ENCODE results near the gene ADH1C. TPM values are rescaled to one million over a fixed set of nuclear protein-coding genes. Genes with fewer than 3 reads are reported as not detected.

Gene ADH1C
- total RNA-seq, 1 donor from 2014 or later, result 21.8 TPM

DNA sequence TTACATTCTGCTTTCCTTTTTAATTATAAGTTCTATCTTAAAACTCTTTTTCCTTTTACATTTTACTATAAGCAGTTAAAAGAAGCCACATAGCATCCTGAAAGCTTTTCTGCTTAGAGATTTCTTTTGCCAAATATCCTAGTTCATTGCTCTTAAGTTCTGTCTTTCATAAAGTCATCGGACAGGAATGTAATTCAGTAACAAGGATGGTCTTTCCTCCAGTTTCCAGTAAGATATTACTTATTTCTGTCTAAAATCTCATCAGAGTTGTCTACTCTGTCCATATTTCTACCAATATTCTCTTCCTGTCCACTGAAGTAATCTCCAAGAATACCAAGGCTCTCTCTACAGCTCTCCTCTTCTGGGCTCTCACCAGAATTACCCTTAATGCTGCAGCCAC lies 37.5 kb upstream of the ADH1C start:
- DNase-seq (ENCODE audit: extremely low spot score, unreplicated experiment), result no peak
- Mint-ChIP-seq H3K4me1 (ENCODE audit: unreplicated experiment) (no peaks in the 10 kb centered on the region), H3K36me3 (no peaks in the 10 kb centered on the region), H3K9me3 (peaks cover 3% of the 10 kb centered on the region), H3K27me3 (no peaks in the 10 kb centered on the region), H3K27ac (no peak overlapping the region), H3K4me3 (no peak overlapping the region)
- TF ChIP-seq, protein P1, sequence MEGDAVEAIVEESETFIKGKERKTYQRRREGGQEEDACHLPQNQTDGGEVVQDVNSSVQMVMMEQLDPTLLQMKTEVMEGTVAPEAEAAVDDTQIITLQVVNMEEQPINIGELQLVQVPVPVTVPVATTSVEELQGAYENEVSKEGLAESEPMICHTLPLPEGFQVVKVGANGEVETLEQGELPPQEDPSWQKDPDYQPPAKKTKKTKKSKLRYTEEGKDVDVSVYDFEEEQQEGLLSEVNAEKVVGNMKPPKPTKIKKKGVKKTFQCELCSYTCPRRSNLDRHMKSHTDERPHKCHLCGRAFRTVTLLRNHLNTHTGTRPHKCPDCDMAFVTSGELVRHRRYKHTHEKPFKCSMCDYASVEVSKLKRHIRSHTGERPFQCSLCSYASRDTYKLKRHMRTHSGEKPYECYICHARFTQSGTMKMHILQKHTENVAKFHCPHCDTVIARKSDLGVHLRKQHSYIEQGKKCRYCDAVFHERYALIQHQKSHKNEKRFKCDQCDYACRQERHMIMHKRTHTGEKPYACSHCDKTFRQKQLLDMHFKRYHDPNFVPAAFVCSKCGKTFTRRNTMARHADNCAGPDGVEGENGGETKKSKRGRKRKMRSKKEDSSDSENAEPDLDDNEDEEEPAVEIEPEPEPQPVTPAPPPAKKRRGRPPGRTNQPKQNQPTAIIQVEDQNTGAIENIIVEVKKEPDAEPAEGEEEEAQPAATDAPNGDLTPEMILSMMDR (conservative IDR thresholded peaks at IDR 0.05), result no peak

DNA sequence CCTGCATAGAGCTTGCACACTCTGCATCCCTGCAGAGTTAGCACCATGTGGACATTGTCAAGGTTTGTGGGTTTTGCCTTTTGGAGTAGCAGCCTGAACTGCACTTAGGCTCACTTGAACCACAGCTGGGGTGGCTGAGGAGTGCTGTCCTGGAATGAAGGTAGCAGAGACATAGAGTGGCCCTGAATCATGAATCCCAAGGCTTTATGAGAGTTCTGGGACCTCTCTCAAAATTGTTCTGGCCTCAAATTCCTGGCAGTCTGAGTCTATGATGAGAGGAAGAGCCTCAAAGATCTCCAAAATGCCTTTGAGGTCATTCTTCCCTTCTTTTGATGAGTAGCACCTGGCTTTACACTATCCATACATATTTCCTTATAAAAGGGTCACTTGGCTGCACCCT lies 37.1 kb upstream of the ADH1C start:
- H3K9me3 Mint-ChIP-seq, result peaks cover 3% of the 10 kb centered on the region
- no peaks in the 10 kb centered on the region for H3K27me3 Mint-ChIP-seq
- TF ChIP-seq, protein P1 (conservative IDR thresholded peaks at IDR 0.05), result no peak
- H3K27ac Mint-ChIP-seq, result no peak overlapping the region
- DNase-seq (ENCODE audit: extremely low spot score, unreplicated experiment), result no peak
- H3K36me3 Mint-ChIP-seq, result no peaks in the 10 kb centered on the region
- H3K4me3 Mint-ChIP-seq, result no peak overlapping the region
- no peaks in the 10 kb centered on the region for H3K4me1 Mint-ChIP-seq (ENCODE audit: unreplicated experiment)

DNA sequence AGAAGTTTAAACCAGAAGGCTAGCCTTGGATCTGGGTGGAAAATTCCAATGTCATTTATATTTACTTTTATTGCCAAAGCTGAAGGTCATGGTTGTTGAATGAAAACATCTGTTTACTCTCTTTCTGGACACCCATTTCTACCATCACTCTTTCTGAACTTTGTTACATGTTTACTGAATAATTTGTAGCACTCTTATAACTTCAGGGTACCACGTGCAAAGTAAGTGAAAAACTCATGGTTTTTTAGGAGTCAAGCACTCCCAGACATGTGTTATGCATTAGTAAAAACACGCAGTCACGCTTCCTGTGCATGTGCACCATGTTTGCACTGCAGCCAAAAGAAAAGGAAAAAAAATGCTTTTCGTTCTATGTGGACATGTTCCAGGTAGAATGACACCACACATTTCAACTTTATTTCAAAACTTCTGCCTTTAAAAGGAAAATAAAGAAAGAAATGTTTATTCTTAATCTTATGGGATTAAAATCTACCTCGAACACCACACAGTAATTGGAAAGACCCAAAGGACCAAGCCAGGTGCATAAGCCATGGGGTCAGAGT lies 31.4 kb upstream of the ADH1C start:
- H3K36me3 Mint-ChIP-seq, result peaks cover 3% of the 10 kb centered on the region
- H3K27me3 Mint-ChIP-seq, result no peaks in the 10 kb centered on the region
- TF ChIP-seq, protein P1 (conservative IDR thresholded peaks at IDR 0.05), result no peak
- no peak overlapping the region for H3K4me3 Mint-ChIP-seq
- DNase-seq (ENCODE audit: extremely low spot score, unreplicated experiment), result no peak
- H3K4me1 Mint-ChIP-seq (ENCODE audit: unreplicated experiment), result no peaks in the 10 kb centered on the region
- H3K27ac Mint-ChIP-seq, result no peak overlapping the region
- H3K9me3 Mint-ChIP-seq, result peaks cover 14% of the 10 kb centered on the region

DNA sequence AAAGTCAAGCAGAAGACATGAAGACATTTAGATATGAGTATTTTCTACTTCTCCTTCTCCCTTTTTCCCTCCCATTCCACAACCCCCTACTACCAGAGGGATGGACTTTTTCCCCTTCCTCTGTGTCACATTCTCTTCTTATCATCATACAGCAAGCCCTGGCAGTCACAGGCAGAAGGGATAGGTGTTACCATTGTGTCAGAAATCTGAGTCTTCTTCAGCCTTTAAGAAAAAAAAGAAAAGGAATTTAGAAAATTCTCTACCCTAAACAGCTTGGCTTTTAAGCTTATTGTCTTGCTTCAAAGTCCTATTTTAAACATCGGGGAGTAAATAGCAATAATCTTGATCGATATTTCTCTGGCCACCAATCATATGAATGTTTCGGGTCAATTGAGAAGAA lies 30.9 kb upstream of the ADH1C start:
- Mint-ChIP-seq H3K27me3 (no peaks in the 10 kb centered on the region), H3K27ac (no peak overlapping the region), H3K9me3 (peaks cover 10% of the 10 kb centered on the region), H3K36me3 (peaks cover 3% of the 10 kb centered on the region), H3K4me3 (no peak overlapping the region), H3K4me1 (ENCODE audit: unreplicated experiment) (no peaks in the 10 kb centered on the region)
- no peak for DNase-seq (ENCODE audit: extremely low spot score, unreplicated experiment)
- TF ChIP-seq, protein P1 (conservative IDR thresholded peaks at IDR 0.05), result no peak

DNA sequence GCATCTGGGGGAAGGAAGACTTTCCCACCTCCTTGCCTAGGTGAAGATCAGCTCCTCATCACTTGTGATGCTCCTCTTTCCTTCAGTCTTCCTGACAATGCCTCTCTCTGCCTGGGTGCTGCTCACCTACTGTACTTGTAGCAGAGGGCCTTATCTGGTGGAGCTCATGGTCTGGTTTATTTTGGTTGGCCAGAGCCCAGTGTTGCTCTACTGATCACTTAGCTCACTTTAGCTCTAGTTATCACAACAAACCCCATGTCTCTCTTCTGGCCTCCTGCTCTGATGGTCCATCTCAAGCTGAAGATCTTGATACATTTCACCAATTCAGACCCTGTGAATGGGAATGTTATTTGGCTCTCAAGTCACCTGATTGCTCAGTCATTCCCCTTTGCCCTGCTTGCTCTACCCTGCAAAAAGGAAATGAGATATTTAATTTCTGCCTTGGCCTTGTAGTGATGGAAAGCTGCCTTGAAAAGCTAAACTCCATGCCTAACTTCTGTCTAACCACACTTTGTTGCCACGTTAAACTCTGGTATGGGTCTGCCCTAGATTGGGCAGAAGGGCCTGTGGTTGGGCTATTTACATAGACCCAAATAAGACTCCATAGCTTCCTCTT lies 30.3 kb upstream of the ADH1C start:
- no peak for DNase-seq (ENCODE audit: extremely low spot score, unreplicated experiment)
- H3K9me3 Mint-ChIP-seq, result peaks cover 10% of the 10 kb centered on the region
- TF ChIP-seq, protein P1 (conservative IDR thresholded peaks at IDR 0.05), result no peak

More for the DNA sequence above, 30.3 kb upstream of the ADH1C start:
- no peaks in the 10 kb centered on the region for H3K27me3 Mint-ChIP-seq
- peaks cover 3% of the 10 kb centered on the region for H3K36me3 Mint-ChIP-seq
- H3K4me3 Mint-ChIP-seq, result no peak overlapping the region
- no peaks in the 10 kb centered on the region for H3K4me1 Mint-ChIP-seq (ENCODE audit: unreplicated experiment)
- no peak overlapping the region for H3K27ac Mint-ChIP-seq

Measured in type B pancreatic cell (in vitro differentiated cells).